Panc1 (cell line): ENCODE data around the gene HNRNPM. TPM values are rescaled to one million over a fixed set of nuclear protein-coding genes. Genes with fewer than 3 reads are reported as not detected.
"Not testable (repeated sequence)": the region's sequence is repeated elsewhere in the genome, so short reads cannot be mapped to it uniquely, and the experiment has no call there.

ENCODE experiments used
- ATAC-seq: fragments of 200-7000 bp; cut with Tn5 transposase; 2 replicates; pipeline ENCODE4 v1.9.1; 2020; ENCODE audit warnings: mild to moderate bottlenecking, moderate library complexity
- BruUV-seq: library from RNA; stranded (reverse); fragments of 400-500 nt; replicated peaks from 2 replicates; lab custom pipeline; 2021; lab: Mats Ljungman, UMichigan
- CTCF ChIA-PET: fragments of 300-600 bp; sonication (Branson Sonifier 250); formaldehyde crosslinking; loops from one replicate; lab custom pipeline; 2022; ENCODE audit warnings: antibody characterized with exemption; lab: Charles Lee
- POLR2A ChIA-PET: fragments of 300-600 bp; sonication (Branson Sonifier 250); formaldehyde crosslinking; loops from one replicate; lab custom pipeline; 2022; ENCODE audit warnings: antibody characterized with exemption; lab: Charles Lee
- DNase-seq: peaks from one replicate; pipeline ENCODE4 v3.0.0-alpha.2; 2010; ENCODE audit warnings: low read depth, low spot score
- H3K27ac ChIP-seq: 2 replicates; pipeline ENCODE4 v1.5.1; 2011; ENCODE audit warnings: mild to moderate bottlenecking, low read length, inconsistent platforms
- H3K27me3 ChIP-seq: fragments of 200-500 bp; sonication (Bioruptor generic); 2 replicates; pipeline ENCODE4 v1.6.0; 2014; ENCODE audit warnings: low read length, inconsistent platforms; ENCODE audit not compliant: control insufficient read depth, insufficient read depth
- H3K36me3 ChIP-seq: fragments of 200-500 bp; sonication (Bioruptor generic); 2 replicates; pipeline ENCODE4 v1.5.1; 2014; ENCODE audit warnings: inconsistent platforms, mild to moderate bottlenecking, low read length, moderate library complexity; ENCODE audit not compliant: control insufficient read depth, insufficient read depth
- H3K4me1 ChIP-seq: 2 replicates; pipeline ENCODE4 v1.5.1; 2011; ENCODE audit warnings: inconsistent platforms, mild to moderate bottlenecking, low read length, moderate library complexity; ENCODE audit not compliant: control insufficient read depth, insufficient read depth
- H3K4me3 ChIP-seq, 2 experiments: 2 replicates each; pipeline ENCODE4 v1.5.1; 2011 to 2012; ENCODE audit warnings: low read depth in 2 of 2, low read length in 2 of 2, mild to moderate bottlenecking in 2 of 2, inconsistent platforms in 1 of 2, moderate library complexity in 1 of 2
- H3K9me3 ChIP-seq: fragments of 200-500 bp; sonication (Bioruptor generic); 2 replicates; pipeline ENCODE4 v1.5.1; 2014; ENCODE audit warnings: low read depth, mild to moderate bottlenecking, inconsistent platforms, low read length, moderate library complexity; ENCODE audit not compliant: control insufficient read depth, insufficient read depth
- CTCF ChIP-seq: fragments of 450-650 bp; IDR thresholded peaks from 2 replicates; pipeline ENCODE4 v1.5.1; 2017; ENCODE audit warnings: mild to moderate bottlenecking
- POLR2AphosphoS5 ChIP-seq: IDR thresholded peaks from 2 replicates; pipeline ENCODE4 v1.6.1; 2012; ENCODE audit warnings: mild to moderate bottlenecking, low read depth, low read length, moderate library complexity
- REST ChIP-seq, 2 experiments: IDR thresholded peaks; 2 replicates each; pipeline ENCODE4 v1.6.1; 2011 to 2012; ENCODE audit warnings: low read depth in 2 of 2, control low read depth in 1 of 2, low read length in 1 of 2, mild to moderate bottlenecking in 1 of 2, moderate library complexity in 1 of 2; ENCODE audit not compliant: insufficient read depth in 1 of 2
- SIN3A ChIP-seq: IDR thresholded peaks from 2 replicates; pipeline ENCODE4 v1.6.1; 2012; ENCODE audit warnings: low read depth, mild to moderate bottlenecking, low read length, moderate library complexity, borderline replicate concordance; ENCODE audit not compliant: insufficient read depth
- TCF7L2 ChIP-seq: IDR thresholded peaks from 2 replicates; pipeline ENCODE4 v1.6.1; 2011; ENCODE audit warnings: mild to moderate bottlenecking, low read depth, low read length, inconsistent platforms
- in situ Hi-C: cut with HindIII; loops from 2 replicates; pipeline ENCODE4 v1.10.0; 2016; ENCODE audit warnings: low sequenced_read_pairs, low pct_unique_long_range_greater_than_20kb
- intact Hi-C: fragments of 100-400 bp; cut with micrococcal nuclease; formaldehyde crosslinking; loops from one replicate; pipeline ENCODE4 v1.10.0; 2022; ENCODE audit not compliant: unreplicated experiment
- total RNA-seq: library from RNA; stranded (reverse); gene quantifications from one replicate; pipeline ENCODE4 v1.2.1, GENCODE V29; 2021; ENCODE audit not compliant: unreplicated experiment

Gene HNRNPM
- total RNA-seq, 1 experiment from 2014 or later, result 225 TPM

- ChIA-PET POLR2A (interaction anchor here (0.7 kb wide), 2 partner anchors 22 to 58 kb away, joined by 3 to 4 read pairs; no protein-coding TSS in a partner anchor), CTCF (no interaction called here)
- no peaks in the 10 kb centered on the region for H3K9me3 ChIP-seq
- H3K27ac ChIP-seq, result no peak overlapping the region
- ATAC-seq (no peak), DNase-seq (no peak)
- H3K27me3 ChIP-seq, result no peaks in the 10 kb centered on the region
- in situ Hi-C loops, result no loop called here
- no peaks in the 10 kb centered on the region for H3K4me1 ChIP-seq
- intact Hi-C loops, result no loop called here
- BruUV-seq, result no TSS peak
- no peak overlapping the region for H3K4me3 ChIP-seq
- no peaks in the 10 kb centered on the region for H3K36me3 ChIP-seq
- no peak for TF ChIP-seq REST (IDR thresholded peaks at IDR 0.05; ENCODE audit: insufficient read depth in 1 of 2, low read depth in 2 of 2, low read length in 1 of 2)
- no peak for TF ChIP-seq TCF7L2
- TF ChIP-seq POLR2AphosphoS5, result no peak
- TF ChIP-seq CTCF, result no peak
- TF ChIP-seq SIN3A, result no peak
Measured at GRCh38 chr19:8438236-8438635, 6.5 kb upstream of the HNRNPM start.

GRCh38 chr19:8441725-8442544 lies 2.8 kb upstream of the HNRNPM start:
- ATAC-seq, result no peak
- no TSS peak for BruUV-seq
- peaks cover 15% of the 10 kb centered on the region for H3K36me3 ChIP-seq
- TF ChIP-seq REST (IDR thresholded peaks at IDR 0.05; ENCODE audit: insufficient read depth in 1 of 2, low read depth in 2 of 2, low read length in 1 of 2), result no peak
- no peak for TF ChIP-seq POLR2AphosphoS5
- TF ChIP-seq SIN3A, result no peak
- no peak for TF ChIP-seq TCF7L2
- TF ChIP-seq CTCF, result no peak
- CTCF ChIA-PET, result interaction anchor here (0.6 kb wide), 1 partner anchor 624 kb away, joined by 3 read pairs; no protein-coding TSS in a partner anchor
- in situ Hi-C loops (no loop called here), intact Hi-C loops (no loop called here)
- H3K27me3 ChIP-seq, result no peaks in the 10 kb centered on the region
- no peak overlapping the region for H3K27ac ChIP-seq
- no peaks in the 10 kb centered on the region for H3K9me3 ChIP-seq
- H3K4me1 ChIP-seq, result peaks cover 6% of the 10 kb centered on the region
- POLR2A ChIA-PET, result no interaction called here
- no peak for DNase-seq
- no peak overlapping the region for H3K4me3 ChIP-seq

- peak overlapping the region; percentile 61 to 90 for H3K4me3 ChIP-seq
- CTCF ChIA-PET, in situ Hi-C loops, H3K9me3 ChIP-seq, H3K27me3 ChIP-seq, intact Hi-C loops, DNase-seq, ATAC-seq: not testable (repeated sequence)
- H3K4me1 ChIP-seq, result peaks cover 25% of the 10 kb centered on the region
- POLR2A ChIA-PET, result interaction anchor here (0.5 to 0.7 kb wide), 5 partner anchors 23 to 770 kb away, joined by 3 to 6 read pairs (median 5); no protein-coding TSS in a partner anchor
- peaks cover 16% of the 10 kb centered on the region for H3K36me3 ChIP-seq
- H3K27ac ChIP-seq, result peak overlapping the region; percentile 96
- TSS peak; percentile 83 for BruUV-seq
Measured at GRCh38 chr19:8444140-8444676, 567 bp upstream of the HNRNPM start.
